ENCODE data around the gene PREX1.
A peak's percentile ranks its signal among the peaks of the same experiment; 100 is the strongest.
"Not testable (repeated sequence)": the region's sequence is repeated elsewhere in the genome, so short reads cannot be mapped to it uniquely, and the experiment has no call there.

PREX1 gene

DNA sequence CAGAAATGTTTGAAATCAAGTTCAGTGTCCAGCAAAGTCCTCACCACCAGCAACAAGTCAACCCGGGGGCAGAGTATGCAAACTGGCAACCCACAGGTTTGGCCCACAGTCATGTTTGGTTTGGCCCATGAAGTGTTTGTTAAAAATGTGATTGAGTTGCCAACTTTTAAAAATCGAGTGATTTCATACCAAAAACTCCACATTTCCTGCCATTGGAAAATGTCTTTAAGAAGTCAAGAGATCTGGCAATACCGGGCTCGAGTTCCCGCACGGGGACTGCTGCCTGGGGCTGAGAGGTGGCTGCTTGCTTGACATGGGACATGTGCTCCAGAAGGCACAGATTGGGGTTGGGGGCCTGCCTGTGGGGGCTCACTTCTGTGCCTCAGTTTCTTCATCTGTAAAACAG is 36.1 kb downstream of the PREX1 start:
- DNase-seq = no peak

DNA sequence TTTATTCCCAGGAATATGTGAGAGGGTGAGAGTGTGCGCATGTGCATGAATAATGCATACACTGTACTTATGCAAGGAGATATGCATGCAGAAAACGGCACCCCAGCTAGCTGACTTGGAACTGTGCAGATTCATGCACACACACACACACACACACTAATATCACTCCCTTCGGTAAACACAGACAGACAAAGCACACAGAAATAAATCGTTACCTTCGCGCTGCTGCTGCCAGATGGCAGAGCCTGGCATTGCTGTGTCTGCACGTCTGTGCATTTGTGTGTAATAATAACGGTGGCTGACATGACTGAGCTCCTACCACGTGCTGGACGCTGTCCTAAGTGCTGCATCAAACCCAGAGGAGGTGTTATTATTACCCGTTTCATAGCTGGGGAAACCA is 36.8 kb downstream of the PREX1 start:
- peak; percentile 65 for DNase-seq

DNA sequence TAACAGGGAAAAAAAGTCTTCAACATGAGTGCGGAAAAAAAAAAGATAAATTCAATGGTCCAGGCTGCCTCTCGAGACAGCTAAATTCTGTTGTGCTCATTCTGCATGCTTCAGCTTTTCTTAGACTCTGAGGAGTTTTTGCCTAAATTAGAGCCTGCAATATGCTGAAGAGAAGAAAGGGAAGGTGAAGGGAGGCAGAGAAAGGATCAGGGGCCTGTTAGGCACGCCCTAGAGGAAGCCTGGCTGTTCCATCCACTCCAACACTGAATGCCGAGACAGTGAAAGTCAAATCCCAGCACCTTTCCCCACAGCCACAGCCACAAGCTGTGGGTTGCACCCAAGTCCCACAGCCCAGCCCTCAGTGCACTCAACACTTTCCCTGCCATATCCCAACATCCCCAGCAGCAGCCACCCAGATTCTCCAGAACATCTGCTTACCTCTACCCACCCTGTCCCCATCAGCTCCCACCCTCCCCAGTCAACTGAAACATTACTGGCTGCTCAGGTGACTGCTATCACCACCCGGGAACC is 37.3 kb downstream of the PREX1 start:
- no peak for DNase-seq

- DNase-seq = no peak
These were observed 37.9 kb downstream of the PREX1 start for GRCh38 chr20:48789781-48790472.

GRCh38 chr20:48789185-48789668 is 38.6 kb downstream of the PREX1 start:
- no peak for DNase-seq

GRCh38 chr20:48788486-48789072 is 39.2 kb downstream of the PREX1 start:
- DNase-seq = no peak

DNA sequence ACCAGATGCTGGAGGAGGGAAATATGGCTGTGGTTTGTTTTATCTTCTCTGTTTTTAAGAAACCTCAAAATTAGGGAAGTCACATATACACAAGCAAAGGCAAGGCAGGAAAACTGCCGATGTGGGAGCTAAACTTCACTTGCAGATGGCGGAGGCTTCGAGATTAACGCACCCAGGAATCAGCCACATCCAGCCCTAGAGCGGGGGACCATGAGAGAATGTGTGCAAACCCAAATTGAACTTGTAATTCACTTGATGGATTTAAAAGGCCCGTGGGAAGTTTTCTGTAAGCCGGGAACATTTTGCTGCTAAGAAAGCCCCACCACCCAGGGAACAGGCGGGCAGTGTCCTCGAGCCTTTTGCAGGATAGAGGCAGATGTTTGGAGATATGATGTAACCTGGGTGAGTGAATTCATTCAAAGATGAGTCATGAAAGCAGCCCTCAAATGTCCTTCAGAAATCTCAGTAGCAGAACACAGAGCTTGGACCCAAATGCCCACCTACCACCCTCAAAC is 39.9 kb downstream of the PREX1 start:
- no peak for DNase-seq

DNA sequence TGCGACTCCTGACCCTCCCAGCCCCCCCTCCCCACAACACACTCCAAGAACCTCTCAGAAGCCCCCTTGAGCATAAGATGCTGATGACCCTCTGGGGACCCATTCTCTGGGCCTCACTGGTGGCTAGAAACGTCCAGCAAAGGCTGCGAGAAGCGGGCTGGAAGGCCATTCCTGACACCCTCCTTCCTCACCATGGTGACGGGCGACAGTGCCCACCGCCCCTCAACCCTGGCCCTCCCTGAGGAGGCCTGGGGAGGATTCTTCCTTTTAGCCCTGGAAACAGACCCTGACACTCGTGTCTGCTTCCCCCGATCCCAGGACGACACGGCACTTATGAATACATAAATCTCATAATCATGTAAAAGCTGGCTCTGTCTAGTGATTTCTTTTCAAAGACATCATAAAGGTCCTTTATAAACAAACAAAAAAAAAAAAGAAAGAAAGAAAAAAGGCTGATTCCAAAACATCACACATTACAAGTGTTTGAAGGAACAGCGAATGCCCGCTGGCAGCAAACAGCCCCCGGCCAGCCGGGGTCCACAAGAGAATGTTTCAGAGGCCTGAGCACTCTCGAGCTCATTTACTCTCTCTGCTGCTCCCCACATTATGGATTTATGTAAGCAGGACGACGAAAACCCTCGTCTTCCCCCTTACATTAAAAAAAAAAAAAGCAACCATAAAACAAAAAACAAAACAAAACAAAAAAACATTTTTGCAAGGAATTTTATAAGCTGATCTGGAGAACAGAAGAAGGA is 40.7 kb downstream of the PREX1 start:
- no peak for DNase-seq

GRCh38 chr20:48785801-48786200 is 42.0 kb downstream of the PREX1 start:
- DNase-seq = no peak

- DNase-seq = no peak
These were observed 42.5 kb downstream of the PREX1 start for GRCh38 chr20:48785256-48785655.

DNA sequence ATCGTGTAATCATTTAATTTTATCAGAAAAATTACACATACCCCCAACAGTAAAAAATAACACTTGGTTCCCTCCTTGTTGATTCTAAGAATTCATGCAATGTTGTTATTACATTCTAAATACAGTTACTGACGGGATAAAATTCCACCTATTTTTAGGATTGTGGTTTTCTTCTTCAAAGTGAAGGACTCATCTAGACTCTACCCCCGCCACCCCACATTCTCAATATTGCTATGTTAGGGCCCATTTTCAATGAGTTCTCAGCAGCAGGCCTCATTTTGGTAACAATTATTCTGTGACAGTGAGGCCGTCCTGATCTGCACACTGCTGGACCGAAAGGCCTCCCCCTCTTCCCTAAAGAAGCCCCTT is 43.5 kb downstream of the PREX1 start:
- no peak for DNase-seq

DNA sequence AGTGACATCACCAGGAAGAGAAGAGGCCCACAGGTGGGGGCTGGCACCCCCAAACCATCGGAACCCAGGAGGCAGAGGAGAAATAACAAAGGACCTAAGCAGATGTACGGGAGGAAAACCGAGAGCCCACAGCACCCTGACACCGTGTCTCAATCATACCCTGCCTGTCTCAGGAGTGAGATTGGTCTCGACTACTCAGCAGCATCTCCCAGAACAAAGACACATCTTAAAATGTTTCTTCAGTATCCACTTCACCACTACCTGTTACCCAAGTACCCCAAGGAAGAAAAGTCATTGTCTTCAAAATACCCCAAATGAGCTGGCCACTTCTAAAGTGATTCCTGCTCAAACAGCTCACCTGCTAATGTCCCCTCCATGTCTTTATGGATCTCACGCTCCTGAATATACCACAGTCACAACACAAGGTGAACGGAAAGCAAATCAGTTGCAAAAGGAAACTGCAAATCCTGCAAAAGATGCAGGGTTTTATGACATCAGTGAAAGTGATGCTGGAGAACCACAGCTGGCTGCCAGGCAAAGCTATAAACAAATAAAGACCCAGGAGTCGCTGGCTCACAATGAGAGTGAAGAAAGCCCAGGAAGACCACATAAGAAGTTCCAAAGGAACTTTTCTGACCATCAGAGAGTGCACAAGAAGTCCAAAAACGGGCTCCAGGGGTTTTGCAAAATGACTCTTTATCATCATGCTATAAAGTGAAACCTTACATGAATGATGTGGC is 44.1 kb downstream of the PREX1 start:
- DNase-seq = no peak

GRCh38 chr20:48782901-48783308 is 44.9 kb downstream of the PREX1 start:
- no peak for DNase-seq

GRCh38 chr20:48782053-48782452 is 45.7 kb downstream of the PREX1 start:
- no peak for DNase-seq

- DNase-seq = no peak
These were observed 46.2 kb downstream of the PREX1 start for GRCh38 chr20:48781634-48782033.

DNA sequence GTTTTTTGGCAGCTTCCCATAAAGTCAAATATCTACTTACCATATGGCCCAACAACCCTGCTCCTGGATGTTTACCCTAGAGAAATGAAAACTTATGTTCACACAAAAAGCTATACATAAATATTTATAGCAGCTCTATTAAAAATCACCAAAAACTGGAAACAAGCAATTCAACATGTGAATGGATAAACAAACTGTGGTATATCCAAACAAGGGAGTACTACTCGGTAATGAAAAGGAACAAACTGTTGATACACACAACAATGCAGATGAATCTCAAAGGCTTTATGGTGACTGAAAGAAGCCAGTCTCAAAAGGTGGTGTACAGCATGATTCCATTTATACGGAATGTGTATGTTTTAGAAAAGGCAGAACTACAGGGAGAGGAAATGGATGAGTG is 48.4 kb downstream of the PREX1 start:
- no peak for DNase-seq

- DNase-seq = no peak
These were observed 50.0 kb downstream of the PREX1 start for GRCh38 chr20:48777821-48778220.

GRCh38 chr20:48777005-48777404 is 50.8 kb downstream of the PREX1 start:
- DNase-seq = no peak

DNA sequence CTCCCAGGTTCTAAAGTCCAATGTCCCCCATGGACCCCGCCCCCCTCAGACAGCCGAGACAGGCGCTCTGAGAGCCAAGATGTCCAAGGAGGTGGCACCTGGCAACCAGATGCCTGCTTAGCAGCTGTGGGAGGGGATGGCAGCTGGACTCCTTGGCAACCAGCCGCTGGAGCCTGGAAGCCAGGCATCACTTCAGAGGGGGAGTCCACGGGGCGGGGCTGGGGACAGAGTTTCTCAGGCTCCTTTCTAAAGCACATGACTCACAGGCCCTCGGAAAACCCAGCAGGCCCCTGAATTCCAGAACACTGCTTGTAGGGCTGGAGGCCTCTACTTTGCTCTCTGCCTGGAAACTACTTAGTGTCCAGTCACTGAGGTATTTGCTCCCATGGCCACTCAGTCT is 51.5 kb downstream of the PREX1 start:
- DNase-seq = no peak

DNA sequence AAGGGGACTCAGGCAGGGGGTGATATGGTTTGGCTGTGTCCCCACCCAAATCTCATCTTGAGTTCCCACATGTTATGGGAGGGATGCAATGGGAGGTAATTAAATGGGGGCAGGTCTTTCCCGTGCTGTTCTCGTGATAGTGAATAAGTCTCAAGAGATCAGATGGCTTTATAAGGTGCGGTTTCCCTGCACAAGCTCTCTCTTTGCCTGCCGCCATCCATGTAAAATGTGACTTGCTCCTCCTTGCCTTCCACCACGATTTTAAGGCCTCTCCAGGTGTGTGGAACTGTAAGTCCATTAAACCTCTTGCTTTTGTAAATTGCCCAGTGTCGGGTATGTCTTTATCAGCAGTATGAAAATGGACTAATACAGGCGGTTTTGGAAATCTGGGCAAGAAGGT is 52.3 kb downstream of the PREX1 start:
- DNase-seq = not testable (repeated sequence)

- no peak for DNase-seq
These were observed 53.1 kb downstream of the PREX1 start for GRCh38 chr20:48774696-48775095.

DNA sequence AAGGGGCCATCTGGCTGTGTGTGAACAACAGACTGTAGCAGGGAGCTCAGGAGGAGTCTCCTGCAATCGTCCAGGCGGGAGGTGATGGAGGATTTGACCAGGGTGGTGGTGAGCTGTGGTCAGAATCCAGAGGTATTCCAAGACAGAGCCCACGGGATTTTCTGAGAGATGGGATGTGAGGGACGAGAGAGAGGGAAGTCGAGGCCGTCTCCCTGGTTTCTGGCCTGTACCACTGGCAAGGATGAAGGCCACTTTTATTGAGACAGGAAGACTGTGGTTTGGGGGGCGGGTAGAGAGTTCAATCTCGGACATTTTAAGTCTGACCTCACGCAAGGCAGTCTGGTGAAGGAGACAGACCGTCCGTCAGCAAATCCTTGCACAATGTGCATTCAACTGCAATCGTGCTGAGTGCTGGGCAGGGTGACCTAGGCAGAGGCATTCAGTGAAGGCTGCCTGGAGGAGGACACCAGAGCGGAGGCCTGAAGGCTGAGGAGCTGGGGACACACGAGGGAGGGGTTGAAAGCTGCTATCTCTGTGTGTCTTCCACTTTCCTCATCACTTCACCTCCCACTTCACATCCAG is 53.9 kb downstream of the PREX1 start:
- no peak for DNase-seq
